Heart left ventricle (tissue), 16 donors: ENCODE data around the gene OGDH. TPM values are rescaled to one million over a fixed set of nuclear protein-coding genes. Genes with fewer than 3 reads are reported as not detected.
A peak's percentile ranks its signal among the peaks of the same experiment; 100 is the strongest.

ENCODE experiments used
- ATAC-seq, 4 donors: fragments of 200-7000 bp; cut with Tn5 transposase; one replicate each; pipeline ENCODE4 v1.9.1; 2020 to 2022; ENCODE audit warnings: moderate library complexity in 4 of 4, mild to moderate bottlenecking in 3 of 4, moderate number of reproducible peaks in 1 of 4
- DNase-seq, 5 donors: peaks; one replicate each; pipeline ENCODE4 v3.0.0-alpha.2; 2020
- H3K27ac ChIP-seq, 12 donors: fragments of 200-600 bp; sonication (generic) in 4 of 12; one replicate each; pipeline versions ENCODE4 v1.5.0 to v1.8.0; 2016 to 2022; ENCODE audit warnings: mild to moderate bottlenecking in 2 of 12
- H3K27me3 ChIP-seq, 9 donors: fragments of 200-600 bp; sonication (generic) in 2 of 9; one replicate each; pipeline versions ENCODE4 v1.5.1 to v1.8.0; 2016 to 2022; ENCODE audit warnings: mild to moderate bottlenecking in 3 of 9
- H3K36me3 ChIP-seq, 9 donors: fragments of 200-600 bp; sonication (generic) in 2 of 9; one replicate each; pipeline versions ENCODE4 v1.5.0 to v1.8.0; 2018 to 2022; ENCODE audit warnings: mild to moderate bottlenecking in 2 of 9
- H3K4me1 ChIP-seq, 12 donors: fragments of 200-600 bp; sonication (generic) in 4 of 12; one replicate each; pipeline versions ENCODE4 v1.5.0 to v1.8.0; 2016 to 2022; ENCODE audit warnings: mild to moderate bottlenecking in 3 of 12
- H3K4me3 ChIP-seq, 12 donors: fragments of 200-600 bp; sonication (generic) in 4 of 12; one replicate each; pipeline versions ENCODE4 v1.5.0 to v1.8.0; 2017 to 2022; ENCODE audit warnings: mild to moderate bottlenecking in 9 of 12, moderate library complexity in 4 of 12
- H3K9me3 ChIP-seq, 12 donors: fragments of 200-600 bp; sonication (generic) in 4 of 12; one replicate each; pipeline versions ENCODE4 v1.5.0 to v1.8.0; 2016 to 2022; ENCODE audit warnings: mild to moderate bottlenecking in 1 of 12
- POLR2A ChIP-seq, 2 donors: fragments of 450-650 bp; IDR thresholded peaks; one replicate each; pipeline ENCODE4 v1.6.1; 2017; ENCODE audit warnings: antibody characterized with exemption in 2 of 2, mild to moderate bottlenecking in 2 of 2, moderate library complexity in 2 of 2
- WGBS, 4 donors: extraction: QIAGEN DNeasy Blood & Tissue Kit in 2 of 4; methylation state at CpG; one replicate each; pipeline versions ENCODE4 v1.1.5 to v1.1.7; 2013 to 2018; 5-methylcytosine and 5-hydroxymethylcytosine counted together
- intact Hi-C, 10 donors: fragments of 100-400 bp; cut with DNase I; formaldehyde crosslinking; loops; one replicate each; pipeline versions ENCODE4 v1.11.1 to v1.14.2; 2022
- polyA plus RNA-seq, 2 donors: library from polyadenylated mRNA; stranded (reverse); fragments of 200-250 nt; gene quantifications; one replicate each; pipeline ENCODE4 v1.2.3, GENCODE V29; 2013
- total RNA-seq, 9 donors: library from RNA; depleted of rRNA in 2 of 9; stranded (reverse); fragments of >200 nt in 2 of 9; fragmentation: NEBNext Ultra II Directional in 3 of 9; extraction: Animal tissue kit (Norgen Biotek cat#: 25700) in 3 of 9; gene quantifications; one replicate each; pipeline versions ENCODE4 v1.1.0 to v1.2.4, GENCODE V29; 2016 to 2023
- TF ChIP-seq, protein P1 (sequence below), 12 donors: fragments of 200-600 bp; sonication (generic) in 4 of 12; IDR thresholded peaks; one replicate each; pipeline versions ENCODE4 v1.5.0 to v1.8.0; 2018 to 2022; ENCODE audit warnings: antibody characterized with exemption in 12 of 12, mild to moderate bottlenecking in 5 of 12
- donor health status: ischemic (EF 13 %, LVEDD 7.1; RV severe dilation, severe dysfunction).
- donor health status: healthy with polysubstance abuse.
- donor health status: DM: no; HTN: yes; CAD: no.
- donor health status: DM: no; HTN: no; CAD: no.
- donor health status: ischemic (EF 25% LVEDD 6.9; RV normal size, moderate dysfunction).
- donor health status: ischemic (EF 25% LVEDD 5.7; RV mildly dilated, moderate dysfunction).
- donor health status: healthy.
- donor health status: DM: yes; HTN: yes; CAD: no.
- donor health status: ischemic (EF 35%, LVEDD 5.7; RV mildly dilated, moderate dysfunction).
- donor health status: nonischemic (EF 11% LVEDD 7.7; RV severe dilation, severe dysfunction).
- donor health status: DM: yes; HTN: yes; CAD: no.
- donor health status: PGD.
- donor health status: ischemic (EF 29% LVEDD 5.4; RV normal size, mild dysfunction).
- donor health status: nonischemic (EF 23%, LVEDD 6.1; RV moderate dilation, normal function).

Gene OGDH
- total and polyA plus RNA-seq, 11 donors: 247 to 789 (median 633) TPM

DNA sequence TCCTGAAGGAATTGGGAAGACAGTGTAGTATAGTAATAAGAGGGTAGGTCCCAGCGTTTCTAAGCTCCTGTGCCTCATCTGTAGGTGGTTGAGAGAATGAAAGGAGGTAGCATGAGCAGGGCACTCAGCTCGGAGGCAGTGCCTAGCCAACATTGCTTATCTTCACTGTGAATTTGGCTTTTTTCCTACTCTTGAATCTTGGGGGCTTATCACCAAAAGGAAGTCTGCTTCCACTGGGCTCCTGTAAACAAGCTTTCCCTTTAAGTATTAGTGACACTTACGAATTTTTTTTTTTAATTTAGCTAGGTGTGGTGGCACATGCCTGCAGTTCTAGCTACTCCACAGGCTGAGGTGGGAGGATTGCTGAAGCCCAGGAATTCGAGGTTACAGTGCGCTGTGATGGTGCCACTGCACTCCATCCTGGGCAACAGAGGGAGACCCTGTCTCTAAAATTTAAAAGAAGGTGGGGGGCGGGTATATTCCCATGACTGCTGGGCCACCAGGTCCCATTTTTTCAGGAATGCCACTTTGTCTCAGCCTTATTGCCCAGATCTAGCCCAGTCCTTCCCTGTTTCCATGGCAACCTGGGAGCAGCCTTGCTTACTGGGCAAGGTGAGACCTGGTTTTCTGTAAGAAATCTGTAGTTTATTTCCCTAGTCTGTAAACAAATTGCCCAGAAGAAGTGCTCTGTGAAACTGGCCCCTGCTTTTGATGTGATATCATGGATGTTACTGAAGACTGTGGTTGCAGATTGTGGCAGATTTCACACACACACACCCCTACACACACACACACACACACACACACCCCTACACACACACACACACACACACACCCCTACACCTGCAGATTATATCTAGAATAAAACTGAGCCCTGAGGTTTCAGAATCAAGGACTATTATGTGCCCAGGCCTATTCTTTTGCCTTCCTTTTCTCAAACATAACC, 19.4 kb downstream of the OGDH start:
- DNase-seq (no peak), ATAC-seq (no peak)
- Histone ChIP-seq H3K27ac (peak overlapping the region in 5 of 12 donors; percentile 16 to 97 (median 18)), H3K27me3 (no peaks in the 10 kb centered on the region), H3K4me1 (peaks cover 0 to 84% (median 53%) of the 10 kb centered on the region in 12 donors), H3K4me3 (no peak overlapping the region), H3K9me3 (no peaks in the 10 kb centered on the region), H3K36me3 (peaks cover 0 to 56% (median 34%) of the 10 kb centered on the region in 9 donors)
- TF ChIP-seq, protein P1, sequence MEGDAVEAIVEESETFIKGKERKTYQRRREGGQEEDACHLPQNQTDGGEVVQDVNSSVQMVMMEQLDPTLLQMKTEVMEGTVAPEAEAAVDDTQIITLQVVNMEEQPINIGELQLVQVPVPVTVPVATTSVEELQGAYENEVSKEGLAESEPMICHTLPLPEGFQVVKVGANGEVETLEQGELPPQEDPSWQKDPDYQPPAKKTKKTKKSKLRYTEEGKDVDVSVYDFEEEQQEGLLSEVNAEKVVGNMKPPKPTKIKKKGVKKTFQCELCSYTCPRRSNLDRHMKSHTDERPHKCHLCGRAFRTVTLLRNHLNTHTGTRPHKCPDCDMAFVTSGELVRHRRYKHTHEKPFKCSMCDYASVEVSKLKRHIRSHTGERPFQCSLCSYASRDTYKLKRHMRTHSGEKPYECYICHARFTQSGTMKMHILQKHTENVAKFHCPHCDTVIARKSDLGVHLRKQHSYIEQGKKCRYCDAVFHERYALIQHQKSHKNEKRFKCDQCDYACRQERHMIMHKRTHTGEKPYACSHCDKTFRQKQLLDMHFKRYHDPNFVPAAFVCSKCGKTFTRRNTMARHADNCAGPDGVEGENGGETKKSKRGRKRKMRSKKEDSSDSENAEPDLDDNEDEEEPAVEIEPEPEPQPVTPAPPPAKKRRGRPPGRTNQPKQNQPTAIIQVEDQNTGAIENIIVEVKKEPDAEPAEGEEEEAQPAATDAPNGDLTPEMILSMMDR (IDR thresholded peaks at IDR 0.05): no peak
- TF ChIP-seq POLR2A (IDR thresholded peaks at IDR 0.05): no peak
- intact Hi-C loops: no loop called here
- 57 to 66% (median 63%) methylated on average over 6 of the region's 6 CpGs for WGBS, 4 donors

DNA sequence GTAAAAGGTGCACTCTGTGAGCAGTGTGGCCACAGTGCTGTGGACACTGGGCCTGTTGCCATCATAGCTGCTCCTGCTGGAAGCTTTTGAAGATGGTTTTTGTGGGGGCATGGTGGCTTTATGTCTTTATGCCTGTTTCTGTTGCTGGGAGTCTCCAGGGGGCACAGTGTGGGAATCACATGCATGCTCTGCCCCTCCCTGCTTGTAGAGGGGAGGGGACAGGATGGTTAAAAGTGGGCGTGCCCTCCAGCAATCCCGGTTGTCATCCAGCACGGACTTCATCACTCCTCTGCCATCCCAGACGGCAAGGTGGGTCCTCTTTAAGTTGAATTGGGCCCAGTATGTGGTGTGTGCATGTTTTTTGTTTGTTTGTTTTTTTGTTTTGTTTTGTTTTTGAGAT, 20.2 kb downstream of the OGDH start:
- H3K36me3 ChIP-seq: peaks cover 0 to 59% (median 41%) of the 10 kb centered on the region in 9 donors
- no peak for DNase-seq
- intact Hi-C loops: no loop called here
- 36 to 52% (median 41%) methylated on average over 4 of the region's 4 CpGs for WGBS, 4 donors
- H3K9me3 ChIP-seq: no peaks in the 10 kb centered on the region
- peak overlapping the region in 3 of 12 donors; percentile 16 to 97 (median 59) for H3K27ac ChIP-seq
- H3K27me3 ChIP-seq: no peaks in the 10 kb centered on the region
- peaks cover 0 to 83% (median 48%) of the 10 kb centered on the region in 12 donors for H3K4me1 ChIP-seq
- TF ChIP-seq, protein P1 (IDR thresholded peaks at IDR 0.05): no peak
- no peak for TF ChIP-seq POLR2A (IDR thresholded peaks at IDR 0.05)
- ATAC-seq: no peak
- no peak overlapping the region for H3K4me3 ChIP-seq

DNA sequence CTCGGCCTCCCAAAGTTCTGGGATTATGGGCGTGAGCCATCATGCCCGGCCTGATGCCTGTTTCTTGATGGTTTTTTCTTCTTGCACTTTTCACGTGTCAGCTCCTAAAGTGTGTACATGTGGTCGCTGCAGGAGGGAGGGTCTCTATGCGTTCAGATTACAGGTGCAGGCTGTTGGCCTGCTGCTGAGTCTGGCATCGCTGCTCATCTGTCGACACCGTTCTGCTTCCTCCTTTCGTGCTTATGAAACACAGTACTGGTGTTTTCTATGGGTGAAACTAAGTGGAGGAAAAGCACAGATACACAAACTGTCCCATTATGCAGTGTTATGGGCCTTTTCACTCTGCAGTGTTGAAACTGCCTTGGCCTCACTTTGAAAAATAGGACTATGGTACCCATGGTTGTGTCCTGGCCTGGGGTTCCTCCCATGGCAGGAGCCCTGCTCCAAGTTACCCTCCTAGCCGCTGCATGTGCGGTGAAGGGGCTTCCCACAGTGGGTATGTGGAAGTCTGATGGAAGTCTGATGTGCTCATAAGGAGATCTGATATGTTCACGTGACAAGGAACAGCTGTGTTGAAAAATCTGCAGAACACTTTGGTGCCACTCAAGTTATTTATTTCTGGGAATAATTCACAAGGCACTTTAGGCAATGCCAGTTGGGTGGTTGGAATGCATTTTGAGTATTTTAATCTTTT, 23.5 kb downstream of the OGDH start:
- TF ChIP-seq, protein P1 (IDR thresholded peaks at IDR 0.05): no peak
- no peak for TF ChIP-seq POLR2A (IDR thresholded peaks at IDR 0.05)
- whole genome bisulfite sequencing, 4 donors: 67 to 69% (median 68%) methylated on average over 13 of the region's 13 CpGs
- peaks cover 0 to 86% (median 52%) of the 10 kb centered on the region in 12 donors for H3K4me1 ChIP-seq

More for the DNA sequence above, 23.5 kb downstream of the OGDH start:
- Histone ChIP-seq H3K27me3 (no peaks in the 10 kb centered on the region), H3K4me3 (no peak overlapping the region), H3K9me3 (no peaks in the 10 kb centered on the region), H3K27ac (peak overlapping the region in 5 of 12 donors; percentile 9 to 97 (median 15)), H3K36me3 (peaks cover 0 to 52% (median 35%) of the 10 kb centered on the region in 9 donors)
- ATAC-seq (no peak), DNase-seq (no peak)
- intact Hi-C loops: no loop called here
